HEK293 (cell line): ENCODE measurements around the gene ANAPC5.

ENCODE experiments used
- CTCF ChIA-PET: fragments of 350-600 bp; formaldehyde crosslinking; extraction: SDS; loops from one replicate; lab custom pipeline; 2021; ENCODE audit warnings: antibody characterized with exemption; lab: Yijun Ruan, JAX
- POLR2A ChIA-PET: fragments of 300-600 bp; formaldehyde crosslinking; extraction: SDS; loops from one replicate; lab custom pipeline; 2020; ENCODE audit warnings: antibody characterized with exemption, inconsistent platforms; lab: Yijun Ruan, JAX
- H3K27ac ChIP-seq: fragments of 200-500 bp; sonication (Bioruptor generic); 2 replicates; pipeline ENCODE4 v1.5.1; 2014; ENCODE audit warnings: low read depth, low read length, control low read depth, inconsistent platforms; ENCODE audit errors: extremely low read depth
- H3K36me3 ChIP-seq, 2 experiments: fragments of 200-500 bp in 1 of 2; sonication (Bioruptor generic) in 1 of 2; 1 replicate in 1 of 2; 2 replicates in 1 of 2; pipeline ENCODE4 v1.5.1; 2014 to 2017; ENCODE audit warnings: inconsistent platforms in 2 of 2, low read length in 2 of 2; ENCODE audit not compliant: control insufficient read depth in 2 of 2, insufficient read depth in 1 of 2
- H3K4me1 ChIP-seq: fragments of 200-500 bp; sonication (Bioruptor generic); 2 replicates; pipeline ENCODE4 v1.5.1; 2014; ENCODE audit warnings: mild to moderate bottlenecking, low read length, inconsistent platforms; ENCODE audit not compliant: control insufficient read depth, insufficient read depth
- H3K4me3 ChIP-seq: 2 replicates; pipeline ENCODE4 v1.5.1; 2011; ENCODE audit warnings: low read depth, mild to moderate bottlenecking, control low read depth, low read length, moderate library complexity
- H3K9me3 ChIP-seq: fragments of 200-500 bp; sonication (Bioruptor generic); 2 replicates; pipeline ENCODE4 v1.5.1; 2014; ENCODE audit warnings: low read depth, low read length, inconsistent platforms; ENCODE audit not compliant: control insufficient read depth, insufficient read depth
- ATF2 ChIP-seq: fragments of 450-650 bp; formaldehyde crosslinking; IDR thresholded peaks from 2 replicates; pipeline ENCODE4 v1.5.1; 2016; ENCODE audit warnings: missing biosample characterization, missing genetic modification characterization, low read depth
- MYNN ChIP-seq: fragments of 450-650 bp; formaldehyde crosslinking; IDR thresholded peaks from 2 replicates; pipeline ENCODE4 v1.5.1; 2016; ENCODE audit warnings: missing biosample characterization, missing genetic modification characterization, borderline replicate concordance
- OVOL3 ChIP-seq: fragments of 450-650 bp; formaldehyde crosslinking; IDR thresholded peaks from 2 replicates; pipeline ENCODE4 v1.5.1; 2016; ENCODE audit warnings: missing biosample characterization, missing genetic modification characterization
- PBX3 ChIP-seq: sonication (generic); formaldehyde crosslinking; IDR thresholded peaks from 2 replicates; pipeline ENCODE4 v1.8.1; 2022; ENCODE audit warnings: mild to moderate bottlenecking, moderate library complexity, missing genetic modification reagents
- REST ChIP-seq: fragments of 450-650 bp; formaldehyde crosslinking; IDR thresholded peaks from 2 replicates; pipeline ENCODE4 v1.5.1; 2016; ENCODE audit warnings: missing biosample characterization, missing genetic modification characterization
- SCRT1 ChIP-seq: fragments of 450-650 bp; formaldehyde crosslinking; IDR thresholded peaks from 2 replicates; pipeline ENCODE4 v1.5.1; 2016; ENCODE audit warnings: missing biosample characterization, missing genetic modification characterization, borderline replicate concordance
- SCRT2 ChIP-seq: fragments of 450-650 bp; formaldehyde crosslinking; IDR thresholded peaks from 2 replicates; pipeline ENCODE4 v1.5.1; 2016; ENCODE audit warnings: missing biosample characterization, missing genetic modification characterization
- SP3 ChIP-seq: fragments of 450-650 bp; formaldehyde crosslinking; IDR thresholded peaks from 2 replicates; pipeline ENCODE4 v1.5.1; 2016; ENCODE audit warnings: missing biosample characterization, missing genetic modification characterization
- ZBTB1 ChIP-seq: fragments of 450-650 bp; formaldehyde crosslinking; IDR thresholded peaks from 2 replicates; pipeline ENCODE4 v1.5.1; 2016; ENCODE audit warnings: missing biosample characterization, missing genetic modification characterization
- ZBTB8A ChIP-seq: fragments of 450-650 bp; formaldehyde crosslinking; IDR thresholded peaks from 2 replicates; pipeline ENCODE4 v1.5.1; 2016; ENCODE audit warnings: missing biosample characterization, missing genetic modification characterization
- ZFP3 ChIP-seq: fragments of 450-650 bp; formaldehyde crosslinking; IDR thresholded peaks from 2 replicates; pipeline ENCODE4 v1.5.1; 2016; ENCODE audit warnings: low read depth, missing biosample characterization, missing genetic modification characterization
- ZNF114 ChIP-seq: fragments of 450-650 bp; formaldehyde crosslinking; IDR thresholded peaks from 2 replicates; pipeline ENCODE4 v1.5.0; 2017; ENCODE audit warnings: missing biosample characterization, missing genetic modification characterization
- ZNF140 ChIP-seq: fragments of 450-650 bp; formaldehyde crosslinking; IDR thresholded peaks from 2 replicates; pipeline ENCODE4 v1.5.1; 2016; ENCODE audit warnings: missing biosample characterization, missing genetic modification characterization
- ZNF146 ChIP-seq: fragments of 450-650 bp; formaldehyde crosslinking; IDR thresholded peaks from 2 replicates; pipeline ENCODE4 v1.5.1; 2016; ENCODE audit warnings: missing biosample characterization, missing genetic modification characterization
- ZNF394 ChIP-seq: fragments of 450-650 bp; formaldehyde crosslinking; IDR thresholded peaks from 2 replicates; pipeline ENCODE4 v1.5.1; 2016; ENCODE audit warnings: missing biosample characterization, missing genetic modification characterization, mild to moderate bottlenecking, moderate library complexity, borderline replicate concordance
- ZNF404 ChIP-seq: fragments of 450-650 bp; formaldehyde crosslinking; IDR thresholded peaks from 2 replicates; pipeline ENCODE4 v1.5.1; 2017; ENCODE audit warnings: missing biosample characterization, missing genetic modification characterization
- ZNF433 ChIP-seq: fragments of 450-650 bp; formaldehyde crosslinking; IDR thresholded peaks from 2 replicates; pipeline ENCODE4 v1.5.1; 2016; ENCODE audit warnings: missing biosample characterization, missing genetic modification characterization, low read depth
- ZNF596 ChIP-seq: fragments of 450-650 bp; IDR thresholded peaks from 2 replicates; pipeline ENCODE4 v1.5.0; 2018; ENCODE audit warnings: missing biosample characterization, mild to moderate bottlenecking, missing genetic modification characterization, moderate library complexity
- ZNF677 ChIP-seq: fragments of 450-650 bp; IDR thresholded peaks from 2 replicates; pipeline ENCODE4 v1.5.0; 2018; ENCODE audit warnings: missing biosample characterization, mild to moderate bottlenecking, missing genetic modification characterization, moderate library complexity
- ZNF747 ChIP-seq: fragments of 450-650 bp; formaldehyde crosslinking; IDR thresholded peaks from 2 replicates; pipeline ENCODE4 v1.5.1; 2016; ENCODE audit warnings: missing biosample characterization, missing genetic modification characterization
- ZSCAN16 ChIP-seq: fragments of 450-650 bp; formaldehyde crosslinking; IDR thresholded peaks from 2 replicates; pipeline ENCODE4 v1.5.1; 2016; ENCODE audit warnings: missing biosample characterization, missing genetic modification characterization
- TF ChIP-seq, protein P1 (sequence below): fragments of 450-650 bp; formaldehyde crosslinking; IDR thresholded peaks from 2 replicates; pipeline ENCODE4 v1.5.1; 2016; ENCODE audit warnings: missing biosample characterization, missing genetic modification characterization

ANAPC5 gene

DNA sequence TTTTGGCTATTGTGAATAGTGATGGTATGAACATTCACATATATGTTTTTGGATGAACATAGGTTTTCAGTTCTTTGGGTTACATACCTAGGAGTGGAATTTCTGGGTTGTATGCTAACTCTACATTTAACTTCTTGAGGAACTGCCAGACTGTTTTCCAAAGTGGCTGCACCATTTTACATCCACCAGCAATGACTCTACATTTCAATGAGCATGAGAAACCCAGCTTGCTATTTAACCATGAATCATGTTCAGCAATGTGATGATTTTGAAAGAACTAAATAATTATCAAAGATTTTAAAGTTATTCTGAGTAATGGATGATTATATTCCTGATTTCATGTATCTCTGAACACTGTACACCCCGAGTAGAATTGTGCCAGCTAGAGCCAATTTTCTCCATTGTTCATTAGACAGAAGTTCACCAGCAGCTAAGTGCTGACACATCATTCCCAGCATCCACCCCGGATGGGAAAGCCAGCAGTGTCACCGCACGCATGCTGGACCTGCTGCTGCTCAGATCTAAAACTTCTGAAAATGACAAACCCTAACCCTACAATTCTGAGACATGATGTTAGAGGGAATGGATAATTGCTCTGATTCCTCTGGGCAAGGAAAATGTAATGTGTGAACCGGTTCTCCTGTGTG lies 13.3 kb upstream of the ANAPC5 start:
- POLR2A ChIA-PET: interaction anchor here (1.1 to 1.6 kb wide), 2 partner anchors 9 to 13 kb away, joined by 3 to 4 read pairs; partner anchors contain the start of gene ANAPC5
- Histone ChIP-seq H3K36me3 (no peaks in the 10 kb centered on the region), H3K27ac (no peak overlapping the region), H3K9me3 (no peaks in the 10 kb centered on the region), H3K4me1 (no peaks in the 10 kb centered on the region; the same call in 1 of the 2 replicates), H3K4me3 (no peak overlapping the region)
- TF ChIP-seq ATF2 (tag by site-specific recombination) (no peak), ZNF114 (tag by site-specific recombination) (no peak), ZNF394 (no peak), ZBTB8A (tag by site-specific recombination) (no peak), OVOL3 (tag by site-specific recombination) (no peak), ZSCAN16 (tag by site-specific recombination) (no peak), ZNF433 (tag by site-specific recombination) (no peak), ZNF677 (tag by site-specific recombination) (no peak), ZNF596 (tag by site-specific recombination) (no peak), SP3 (tag by site-specific recombination) (no peak), ZNF140 (no peak), ZNF146 (no peak), MYNN (tag by site-specific recombination) (no peak), ZFP3 (tag by site-specific recombination) (no peak)
- TF ChIP-seq, protein P1, sequence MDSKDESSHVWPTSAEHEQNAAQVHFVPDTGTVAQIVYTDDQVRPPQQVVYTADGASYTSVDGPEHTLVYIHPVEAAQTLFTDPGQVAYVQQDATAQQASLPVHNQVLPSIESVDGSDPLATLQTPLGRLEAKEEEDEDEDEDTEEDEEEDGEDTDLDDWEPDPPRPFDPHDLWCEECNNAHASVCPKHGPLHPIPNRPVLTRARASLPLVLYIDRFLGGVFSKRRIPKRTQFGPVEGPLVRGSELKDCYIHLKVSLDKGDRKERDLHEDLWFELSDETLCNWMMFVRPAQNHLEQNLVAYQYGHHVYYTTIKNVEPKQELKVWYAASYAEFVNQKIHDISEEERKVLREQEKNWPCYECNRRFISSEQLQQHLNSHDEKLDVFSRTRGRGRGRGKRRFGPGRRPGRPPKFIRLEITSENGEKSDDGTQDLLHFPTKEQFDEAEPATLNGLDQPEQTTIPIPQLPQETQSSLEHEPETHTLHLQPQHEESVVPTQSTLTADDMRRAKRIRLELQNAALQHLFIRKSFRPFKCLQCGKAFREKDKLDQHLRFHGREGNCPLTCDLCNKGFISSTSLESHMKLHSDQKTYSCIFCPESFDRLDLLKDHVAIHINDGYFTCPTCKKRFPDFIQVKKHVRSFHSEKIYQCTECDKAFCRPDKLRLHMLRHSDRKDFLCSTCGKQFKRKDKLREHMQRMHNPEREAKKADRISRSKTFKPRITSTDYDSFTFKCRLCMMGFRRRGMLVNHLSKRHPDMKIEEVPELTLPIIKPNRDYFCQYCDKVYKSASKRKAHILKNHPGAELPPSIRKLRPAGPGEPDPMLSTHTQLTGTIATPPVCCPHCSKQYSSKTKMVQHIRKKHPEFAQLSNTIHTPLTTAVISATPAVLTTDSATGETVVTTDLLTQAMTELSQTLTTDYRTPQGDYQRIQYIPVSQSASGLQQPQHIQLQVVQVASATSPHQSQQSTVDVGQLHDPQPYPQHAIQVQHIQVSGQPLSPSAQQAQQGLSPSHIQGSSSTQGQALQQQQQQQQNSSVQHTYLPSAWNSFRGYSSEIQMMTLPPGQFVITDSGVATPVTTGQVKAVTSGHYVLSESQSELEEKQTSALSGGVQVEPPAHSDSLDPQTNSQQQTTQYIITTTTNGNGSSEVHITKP (tag by site-specific recombination): no peak
- CTCF ChIA-PET: interaction anchor here (0.6 to 1.7 kb wide), 4 partner anchors 14 to 95 kb away, joined by 3 to 6 read pairs (median 4); no protein-coding TSS in a partner anchor

GRCh38 chr12:121364683-121365121 lies 12.5 kb upstream of the ANAPC5 start:
- H3K27ac ChIP-seq: no peak overlapping the region
- POLR2A ChIA-PET: no interaction called here
- no peaks in the 10 kb centered on the region; the same call in 1 of the 2 replicates for H3K4me1 ChIP-seq
- H3K36me3 ChIP-seq: no peaks in the 10 kb centered on the region
- H3K4me3 ChIP-seq: no peak overlapping the region
- CTCF ChIA-PET: interaction anchor here (0.5 kb wide), 1 partner anchor 184 kb away, joined by 3 read pairs; no protein-coding TSS in a partner anchor
- H3K9me3 ChIP-seq: no peaks in the 10 kb centered on the region
- TF ChIP-seq PBX3 (CRISPR knock-in tag) (no peak), ZNF747 (tag by site-specific recombination) (no peak), REST (tag by site-specific recombination) (no peak), SCRT1 (tag by site-specific recombination) (no peak), ZBTB1 (tag by site-specific recombination) (no peak), ZNF404 (no peak), SCRT2 (tag by site-specific recombination) (no peak)
